ENCODE data around the gene ARPC4.
"Not testable (repeated sequence)": the region's sequence is repeated elsewhere in the genome, so short reads cannot be mapped to it uniquely, and the experiment has no call there.

Gene ARPC4

DNA sequence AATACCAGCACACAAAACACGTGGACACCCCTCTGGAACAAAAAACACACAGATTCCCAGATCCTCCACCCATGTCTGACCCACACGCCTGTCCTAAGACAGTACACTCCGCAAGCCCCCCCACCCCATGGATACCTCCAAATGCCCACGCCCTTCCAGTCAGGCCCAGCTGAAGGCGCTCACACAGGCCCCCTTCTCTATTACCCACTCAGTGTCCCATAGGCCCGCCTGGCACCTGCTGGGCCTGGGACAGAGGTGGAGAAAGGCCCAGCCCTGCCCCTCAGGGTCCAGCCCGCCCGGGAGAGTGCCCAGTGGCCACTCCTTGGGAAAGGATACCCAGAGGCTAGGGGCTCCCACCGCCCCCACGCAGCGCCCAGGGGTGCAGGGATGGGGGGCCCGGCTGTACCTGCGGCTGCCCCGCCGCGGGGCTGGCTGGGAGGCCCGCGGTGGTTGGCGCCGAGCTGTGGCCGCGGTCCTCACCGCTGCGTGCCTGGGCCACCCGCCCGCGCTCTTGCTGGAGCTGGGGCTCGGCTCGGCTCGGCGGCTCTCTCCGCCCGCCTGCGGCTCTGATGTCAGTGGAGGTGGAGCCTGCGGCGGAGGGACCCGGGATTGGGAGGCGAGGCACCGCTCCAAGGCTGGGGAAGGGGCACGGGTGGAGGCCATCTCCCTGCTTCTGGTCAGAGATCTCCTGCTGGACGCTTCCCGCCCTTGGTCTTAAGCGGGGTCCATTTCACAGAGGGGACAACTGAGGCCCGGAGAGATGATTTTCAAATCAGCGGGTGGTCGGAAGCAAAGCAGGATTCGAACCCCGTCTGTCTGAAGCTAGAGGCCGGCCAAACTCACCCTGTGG is 23.2 kb upstream of the ARPC4 start, which contains the start of gene CAMK1:
TSS of gene CAMK1 (minus strand) at position 522 of the 850 bp plus-strand sequence. CDS start 2,198 bp downstream, outside the sequence.
- Histone ChIP-seq H3K4me2 (peak within 1 kb of the TSS; percentile 45), H3K9me3 (no peaks in the 10 kb centered on the region), H3K4me3 (no peak within 1 kb of the TSS), H3K36me3 (no peaks in the 10 kb centered on the region; the same call in 1 of the 2 replicates), H3K27me3 (peaks cover 25% of the 10 kb centered on the region), H3K4me1 (peaks cover 7% of the 10 kb centered on the region), H3K27ac (no peak within 1 kb of the TSS), H4K20me1 (peaks cover 5% of the 10 kb centered on the region), H3K9ac (no peak within 1 kb of the TSS)
- no peak for TF ChIP-seq Cebpa-rat (IDR thresholded peaks at IDR 0.05)

DNA sequence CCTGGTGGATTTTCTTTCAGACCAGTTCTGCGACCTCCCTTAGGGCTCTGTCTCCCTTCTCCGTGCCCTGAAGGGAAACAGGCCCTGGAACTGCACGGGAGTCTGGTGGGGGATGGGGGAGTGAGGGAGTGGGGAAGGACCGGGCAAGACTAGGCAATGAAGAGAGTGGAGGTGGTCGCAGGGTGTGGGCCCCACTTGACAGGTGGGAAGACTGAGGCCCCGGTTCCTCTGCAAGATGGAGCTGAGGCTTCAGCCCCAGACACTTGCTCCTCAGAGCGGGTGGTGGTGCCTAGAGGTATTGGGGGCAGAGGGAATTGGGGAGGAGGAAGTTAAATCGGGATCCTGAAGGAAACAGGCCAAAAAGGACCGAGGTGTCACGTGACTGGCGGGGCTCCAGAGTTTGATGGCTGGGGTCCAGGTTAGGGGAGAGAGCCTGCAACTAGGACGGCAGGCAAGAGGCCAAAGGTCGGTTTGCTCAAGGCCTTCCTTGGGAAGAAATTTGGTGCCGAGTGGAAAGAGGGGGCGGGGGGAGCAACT is 22.5 kb upstream of the ARPC4 start:
- Histone ChIP-seq H3K4me2 (no peak overlapping the region), H3K27ac (no peak overlapping the region), H3K9me3 (no peaks in the 10 kb centered on the region), H3K4me1 (peaks cover 7% of the 10 kb centered on the region), H3K27me3 (peaks cover 25% of the 10 kb centered on the region), H3K9ac (no peak overlapping the region), H3K4me3 (no peak overlapping the region), H3K36me3 (no peaks in the 10 kb centered on the region; the same call in 1 of the 2 replicates), H4K20me1 (peaks cover 5% of the 10 kb centered on the region)
- TF ChIP-seq Cebpa-rat (IDR thresholded peaks at IDR 0.05), result no peak

DNA sequence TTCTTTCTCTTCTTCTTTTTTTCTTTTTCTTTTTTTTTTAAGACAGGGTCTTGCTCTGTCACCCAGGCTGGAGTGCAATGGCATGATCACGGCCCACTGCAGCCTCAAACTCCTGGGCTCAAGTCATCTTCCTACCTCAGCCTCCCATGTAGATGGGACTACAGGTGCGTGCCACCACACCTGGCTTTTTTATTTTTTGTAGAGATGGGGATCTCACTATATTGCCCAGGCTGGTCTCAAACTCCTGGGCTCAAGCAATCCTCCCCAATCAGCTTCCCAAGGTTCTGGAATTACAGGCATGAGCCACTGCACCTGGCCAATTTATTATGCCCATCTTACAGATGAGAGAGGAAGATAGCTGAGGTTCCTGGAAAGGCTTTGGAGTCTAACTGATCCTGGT is 21.9 kb upstream of the ARPC4 start:
- H3K27me3 ChIP-seq, result peaks cover 25% of the 10 kb centered on the region
- H3K9me3 ChIP-seq, H3K4me3 ChIP-seq, H3K9ac ChIP-seq, H3K4me1 ChIP-seq, H3K4me2 ChIP-seq, H4K20me1 ChIP-seq, H3K27ac ChIP-seq, H3K36me3 ChIP-seq: not testable (repeated sequence)

DNA sequence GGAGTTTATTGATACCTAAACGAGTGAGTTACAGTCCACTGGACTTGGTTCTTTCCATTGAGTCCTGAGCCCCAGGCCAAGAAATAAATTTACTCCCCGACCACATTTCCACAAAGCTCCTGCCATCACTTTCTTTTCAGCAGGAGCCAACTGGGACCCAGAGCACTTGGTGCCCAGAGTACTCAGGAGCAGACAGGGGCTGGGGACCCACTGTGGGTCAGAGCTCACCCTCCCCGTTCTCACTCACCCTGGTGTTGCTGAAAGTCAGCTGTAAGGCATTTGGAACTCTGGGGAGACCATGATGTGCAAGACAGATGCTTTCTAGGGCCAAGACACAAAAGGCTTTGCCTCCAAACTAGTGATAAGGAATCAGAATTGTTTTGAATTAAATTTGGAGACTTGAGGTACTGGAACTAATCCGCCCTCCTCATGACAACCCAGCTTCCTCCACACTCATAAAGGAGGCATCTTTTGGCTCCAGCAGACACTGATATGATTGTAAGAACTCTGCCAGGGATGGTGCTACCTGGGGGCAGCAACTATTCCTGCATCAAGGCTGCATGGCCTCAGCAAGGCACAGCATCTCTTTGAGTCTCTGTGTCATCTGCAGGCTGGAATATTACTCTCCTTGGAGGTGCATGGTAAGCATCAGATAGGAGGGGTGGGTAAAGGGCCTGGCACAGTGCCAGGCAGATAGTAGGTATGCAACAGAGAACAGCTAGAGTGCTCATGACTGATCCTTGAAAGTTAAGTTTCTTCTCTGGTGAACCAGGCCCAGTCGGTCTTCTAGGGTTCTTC is 15.8 kb upstream of the ARPC4 start:
- H3K4me3 ChIP-seq, result no peak overlapping the region
- no peak for TF ChIP-seq Cebpa-rat (IDR thresholded peaks at IDR 0.05)
- no peaks in the 10 kb centered on the region for H3K9me3 ChIP-seq
- peak overlapping the region; percentile 89; the same call in 1 of the 2 replicates for H3K4me2 ChIP-seq
- peaks cover 4% of the 10 kb centered on the region; the same call in 1 of the 2 replicates for H4K20me1 ChIP-seq
- no peaks in the 10 kb centered on the region for H3K27me3 ChIP-seq
- no peak overlapping the region for H3K9ac ChIP-seq
- no peak overlapping the region for H3K27ac ChIP-seq
- H3K4me1 ChIP-seq, result peaks cover 46% of the 10 kb centered on the region
- no peaks in the 10 kb centered on the region for H3K36me3 ChIP-seq

DNA sequence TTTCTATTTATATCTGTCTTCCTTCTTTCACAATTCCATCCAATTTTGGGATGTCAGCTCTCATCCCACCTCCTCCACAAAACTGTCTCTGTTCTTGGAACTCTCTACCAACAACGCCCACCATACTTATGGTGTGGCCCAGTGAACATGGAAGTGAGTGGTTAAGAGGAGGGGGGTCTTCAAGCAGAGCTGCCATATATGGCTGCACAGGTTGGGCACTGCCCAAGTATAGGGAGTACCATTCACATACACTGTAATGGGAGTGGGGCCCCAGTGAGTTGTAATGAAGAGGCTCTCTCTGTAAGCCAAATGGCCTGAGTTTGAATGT is 15.2 kb upstream of the ARPC4 start:
- H3K9ac ChIP-seq, result no peak overlapping the region
- H3K27me3 ChIP-seq, result no peaks in the 10 kb centered on the region
- H3K27ac ChIP-seq, result no peak overlapping the region
- H3K4me1 ChIP-seq, result peaks cover 51% of the 10 kb centered on the region
- no peaks in the 10 kb centered on the region for H3K36me3 ChIP-seq
- TF ChIP-seq Cebpa-rat (IDR thresholded peaks at IDR 0.05), result no peak
- H3K4me3 ChIP-seq, result no peak overlapping the region
- H3K4me2 ChIP-seq, result peak overlapping the region; percentile 89; the same call in 1 of the 2 replicates
- H4K20me1 ChIP-seq, result peaks cover 4% of the 10 kb centered on the region; the same call in 1 of the 2 replicates
- H3K9me3 ChIP-seq, result no peaks in the 10 kb centered on the region

DNA sequence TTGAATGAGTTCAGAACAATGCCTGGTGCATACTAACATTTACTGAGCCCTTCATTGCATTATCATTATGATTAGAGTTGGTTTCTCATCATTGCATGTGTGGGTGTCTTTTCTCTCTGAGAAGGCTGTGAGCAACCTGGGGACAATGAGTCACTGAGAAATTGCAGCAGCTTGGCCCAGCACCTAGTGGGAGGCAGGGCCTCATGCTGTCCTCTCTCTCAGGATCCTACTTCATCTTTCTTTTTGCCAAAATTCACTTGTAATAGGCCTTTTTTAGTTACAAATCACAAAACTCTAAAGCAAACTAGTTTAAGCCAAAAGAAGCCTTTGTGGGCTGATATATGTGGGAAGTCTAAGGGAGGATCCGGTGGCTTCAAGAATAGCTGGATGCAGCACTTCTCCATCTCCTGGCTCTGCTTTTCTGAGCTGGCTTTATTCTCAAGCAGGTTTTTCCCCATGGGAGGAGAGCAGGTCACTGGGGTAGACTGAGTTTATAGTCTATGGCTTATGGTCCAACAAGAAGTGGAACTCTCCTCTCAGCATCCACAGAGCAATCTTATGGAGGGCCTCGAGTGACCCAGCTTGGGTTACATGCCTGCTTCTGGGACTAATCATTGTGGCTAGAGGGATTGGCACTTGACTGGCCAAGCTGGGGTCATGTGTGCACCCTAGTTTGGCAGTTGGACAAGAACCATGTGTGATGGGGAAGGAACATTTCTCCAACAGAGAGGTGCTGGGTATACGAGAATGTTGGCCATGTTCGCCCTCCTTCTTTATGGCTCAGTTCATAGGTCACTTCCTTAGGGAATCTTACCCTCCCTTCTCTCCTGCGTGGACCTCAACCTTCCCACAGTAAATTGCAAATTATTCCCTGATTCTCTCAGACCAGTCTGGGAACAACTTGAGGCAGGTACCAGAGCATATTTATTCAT is 14.5 kb upstream of the ARPC4 start:
- TF ChIP-seq Cebpa-rat (IDR thresholded peaks at IDR 0.05), result no peak
- Histone ChIP-seq H3K4me2 (peak overlapping the region; percentile 89), H3K4me1 (peaks cover 55% of the 10 kb centered on the region), H3K36me3 (no peaks in the 10 kb centered on the region), H3K27ac (no peak overlapping the region), H3K9me3 (no peaks in the 10 kb centered on the region), H3K9ac (no peak overlapping the region), H3K27me3 (no peaks in the 10 kb centered on the region), H4K20me1 (peaks cover 4% of the 10 kb centered on the region; the same call in 1 of the 2 replicates), H3K4me3 (no peak overlapping the region)

DNA sequence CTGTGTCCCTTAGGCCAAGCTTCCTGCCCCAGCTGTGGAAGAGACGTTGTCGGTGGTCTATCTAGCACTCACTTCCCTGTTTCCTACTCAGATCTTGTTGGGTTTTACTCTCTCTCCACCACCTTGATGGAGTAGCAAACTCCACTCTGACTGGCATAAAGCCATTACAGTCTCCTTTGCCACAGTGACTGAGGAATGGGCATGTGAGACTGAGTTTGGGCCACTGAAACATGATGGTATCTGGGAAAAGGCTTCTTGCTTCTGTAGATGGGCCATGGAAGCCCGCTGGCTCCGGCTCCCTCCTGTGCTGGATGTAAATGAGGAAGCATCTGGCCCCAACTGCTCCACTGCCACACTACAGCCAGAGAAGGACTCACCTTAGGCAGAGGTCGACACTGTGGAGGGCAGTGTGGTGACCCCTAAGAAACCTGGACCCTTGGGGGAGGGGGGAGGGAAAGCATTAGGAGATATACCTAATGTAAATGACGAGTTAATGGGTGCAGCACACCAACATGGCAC is 13.7 kb upstream of the ARPC4 start:
- Histone ChIP-seq H3K27ac (peak overlapping the region; percentile 82; the same call in 1 of the 2 replicates), H3K36me3 (peaks cover 7% of the 10 kb centered on the region)
- TF ChIP-seq Cebpa-rat (IDR thresholded peaks at IDR 0.05), result no peak

DNA sequence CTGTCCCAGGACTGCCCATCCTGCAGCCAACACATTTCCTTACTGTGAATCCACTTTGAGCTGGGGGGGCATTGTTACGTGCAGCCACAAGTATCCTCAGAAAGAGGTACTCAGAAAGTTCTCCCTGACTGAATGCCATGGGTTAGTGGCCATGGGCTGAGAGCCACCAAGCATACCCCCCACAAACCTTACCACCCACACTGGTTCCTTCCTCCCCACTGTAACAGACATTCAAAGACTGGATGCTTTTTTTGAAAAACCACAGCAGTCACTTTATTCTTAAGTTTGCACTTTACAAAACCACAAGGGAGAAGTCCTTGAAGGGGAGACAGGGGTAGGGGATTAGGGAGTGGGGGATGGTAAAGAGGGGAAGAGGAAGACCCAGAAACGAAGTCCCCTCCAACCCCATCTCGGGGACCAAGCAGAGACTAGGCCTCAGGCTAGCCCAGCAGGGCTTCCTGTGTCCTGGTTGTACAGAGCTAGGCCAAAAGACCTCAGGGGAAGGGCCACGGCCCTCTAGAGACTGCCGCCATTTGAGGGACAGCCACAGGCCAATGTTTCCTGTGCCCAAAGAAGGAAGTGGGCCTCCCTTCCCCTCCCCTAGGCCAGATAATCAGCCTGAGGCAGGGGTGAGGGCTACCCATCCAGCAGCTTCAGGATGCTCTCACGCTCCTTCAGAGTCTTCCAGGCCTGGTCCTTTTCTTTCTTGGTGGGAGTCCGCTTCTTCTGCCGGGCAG is 13.0 kb upstream of the ARPC4 start:
- Histone ChIP-seq H4K20me1 (peaks cover 4% of the 10 kb centered on the region; the same call in 1 of the 2 replicates), H3K9me3 (no peaks in the 10 kb centered on the region), H3K36me3 (peaks cover 8% of the 10 kb centered on the region), H3K9ac (peak overlapping the region; percentile 68), H3K27ac (peak overlapping the region; percentile 82), H3K4me1 (peaks cover 55% of the 10 kb centered on the region), H3K27me3 (no peaks in the 10 kb centered on the region), H3K4me2 (peak overlapping the region; percentile 89), H3K4me3 (peak overlapping the region; percentile 48)
- no peak for TF ChIP-seq Cebpa-rat (IDR thresholded peaks at IDR 0.05)

More for the DNA sequence above, 13.7 kb upstream of the ARPC4 start:
- no peaks in the 10 kb centered on the region for H3K9me3 ChIP-seq
- H3K4me1 ChIP-seq, result peaks cover 55% of the 10 kb centered on the region
- peaks cover 4% of the 10 kb centered on the region; the same call in 1 of the 2 replicates for H4K20me1 ChIP-seq
- H3K27me3 ChIP-seq, result no peaks in the 10 kb centered on the region
- H3K9ac ChIP-seq, result peak overlapping the region; percentile 68; the same call in 1 of the 2 replicates
- peak overlapping the region; percentile 48; the same call in 1 of the 2 replicates for H3K4me3 ChIP-seq
- peak overlapping the region; percentile 89 for H3K4me2 ChIP-seq
